Keratinocyte (primary cell): ENCODE measurements around the gene ABCA4. TPM values are rescaled to one million over a fixed set of nuclear protein-coding genes. Genes with fewer than 3 reads are reported as not detected.

Source experiments
- DNase-seq: peaks from one replicate; pipeline ENCODE4 v3.0.0-alpha.2; 2011; ENCODE audit warnings: low read depth, missing footprints, low spot score
- FAIRE-seq: peaks from 2 replicates; lab custom pipeline; 2011; peaks lifted over from hg19 to GRCh38; lab: Jason Lieb, UNC
- H2AFZ ChIP-seq: 2 replicates; pipeline ENCODE4 v1.6.0; 2012; ENCODE audit warnings: low read length, control low read depth, inconsistent platforms; ENCODE audit not compliant: control insufficient read depth
- H3K27ac ChIP-seq: 2 replicates; pipeline ENCODE4 v1.5.1; 2011; ENCODE audit warnings: low read length; ENCODE audit not compliant: control insufficient read depth, insufficient read depth
- H3K27me3 ChIP-seq: 3 replicates; pipeline ENCODE4 v1.6.0; 2011; ENCODE audit warnings: low read length; ENCODE audit not compliant: control insufficient read depth, insufficient read depth; ENCODE audit errors: extremely low read depth
- H3K36me3 ChIP-seq, 2 experiments: 2 replicates in 1 of 2; 3 replicates in 1 of 2; pipeline ENCODE4 v1.5.1; 2011; ENCODE audit warnings: low read length in 2 of 2, mild to moderate bottlenecking in 1 of 2; ENCODE audit not compliant: control insufficient read depth in 2 of 2, insufficient read depth in 2 of 2; ENCODE audit errors: extremely low read depth in 1 of 2
- H3K4me1 ChIP-seq: 3 replicates; pipeline ENCODE4 v1.5.1; 2011; ENCODE audit warnings: low read length; ENCODE audit not compliant: control insufficient read depth, insufficient read depth; ENCODE audit errors: extremely low read depth
- H3K4me2 ChIP-seq: 3 replicates; pipeline ENCODE4 v1.6.0; 2011; ENCODE audit warnings: low read depth, low read length; ENCODE audit not compliant: control insufficient read depth, insufficient read depth; ENCODE audit errors: extremely low read depth
- H3K4me3 ChIP-seq, 3 experiments: fragments of 200-600 bp in 1 of 3; sonication (generic) in 1 of 3; 2 replicates in 2 of 3; 3 replicates in 1 of 3; pipeline ENCODE4 v1.5.1; 2011 to 2016; ENCODE audit warnings: low read length in 3 of 3, mild to moderate bottlenecking in 3 of 3, control low read depth in 2 of 3, inconsistent platforms in 1 of 3, low read depth in 1 of 3, mixed read lengths in 1 of 3, mixed run types in 1 of 3, moderate library complexity in 1 of 3; ENCODE audit not compliant: control insufficient read depth in 2 of 3, insufficient read depth in 2 of 3; ENCODE audit errors: extremely low read depth in 1 of 3
- H3K79me2 ChIP-seq: 2 replicates; pipeline ENCODE4 v1.6.0; 2012; ENCODE audit warnings: low read length; ENCODE audit not compliant: control insufficient read depth, insufficient read depth
- H3K9ac ChIP-seq: 3 replicates; pipeline ENCODE4 v1.6.0; 2011; ENCODE audit warnings: low read length; ENCODE audit not compliant: control insufficient read depth, insufficient read depth; ENCODE audit errors: extremely low read depth
- H3K9me1 ChIP-seq: 3 replicates; pipeline ENCODE4 v1.6.0; 2011; ENCODE audit warnings: low read length; ENCODE audit not compliant: control insufficient read depth, insufficient read depth; ENCODE audit errors: extremely low read depth
- H3K9me3 ChIP-seq: 2 replicates; pipeline ENCODE4 v1.5.1; 2012; ENCODE audit warnings: low read depth, low read length; ENCODE audit not compliant: control insufficient read depth
- H4K20me1 ChIP-seq: 3 replicates; pipeline ENCODE4 v1.6.0; 2011; ENCODE audit warnings: low read length; ENCODE audit not compliant: control insufficient read depth, insufficient read depth; ENCODE audit errors: extremely low read depth
- EZH2 ChIP-seq: IDR thresholded peaks from one replicate; pipeline ENCODE4 v1.6.1; 2012; ENCODE audit warnings: inconsistent platforms, mild to moderate bottlenecking, low read length, moderate library complexity
- dilution Hi-C: fragments of 300-500 bp; cut with MboI; formaldehyde crosslinking; loops from one replicate; pipeline ENCODE4 v1.7.0; 2020; ENCODE audit warnings: low sequenced_read_pairs; ENCODE audit not compliant: extremely low pct_ligation_motif_present
- polyA plus RNA-seq, 5 experiments: library from polyadenylated mRNA; depleted of rRNA in 3 of 5; stranded (reverse) in 3 of 5; stranded (forward) in 1 of 5; unstranded in 1 of 5; fragments of >200 nt; gene quantifications; 1 replicate in 1 of 5; 2 replicates in 3 of 5; 3 replicates in 1 of 5; pipeline versions ENCODE4 v1.2.1 to v1.2.3, GENCODE V29; 2011 to 2012; ENCODE audit warnings: missing spikeins in 2 of 5, low read depth in 1 of 5, low replicate concordance in 1 of 5
- TF ChIP-seq, protein P1 (sequence below), 3 experiments: IDR thresholded peaks in 1 of 3; conservative IDR thresholded peaks in 1 of 3; optimal IDR thresholded peaks in 1 of 3; 2 replicates in 2 of 3; 3 replicates in 1 of 3; pipeline versions ENCODE3 to v1.5.1; 2011; ENCODE audit warnings: low read length in 3 of 3, mild to moderate bottlenecking in 3 of 3, moderate library complexity in 2 of 3, control low read depth in 1 of 3, inconsistent platforms in 1 of 3; ENCODE audit not compliant: insufficient read depth in 2 of 3; ENCODE audit errors: extremely low read depth in 1 of 3

ABCA4 gene
- polyA plus RNA-seq, 1 donor (not counting 4 experiments of a cell fraction or from before 2014, with no cell fraction given): 0.04 TPM

DNA sequence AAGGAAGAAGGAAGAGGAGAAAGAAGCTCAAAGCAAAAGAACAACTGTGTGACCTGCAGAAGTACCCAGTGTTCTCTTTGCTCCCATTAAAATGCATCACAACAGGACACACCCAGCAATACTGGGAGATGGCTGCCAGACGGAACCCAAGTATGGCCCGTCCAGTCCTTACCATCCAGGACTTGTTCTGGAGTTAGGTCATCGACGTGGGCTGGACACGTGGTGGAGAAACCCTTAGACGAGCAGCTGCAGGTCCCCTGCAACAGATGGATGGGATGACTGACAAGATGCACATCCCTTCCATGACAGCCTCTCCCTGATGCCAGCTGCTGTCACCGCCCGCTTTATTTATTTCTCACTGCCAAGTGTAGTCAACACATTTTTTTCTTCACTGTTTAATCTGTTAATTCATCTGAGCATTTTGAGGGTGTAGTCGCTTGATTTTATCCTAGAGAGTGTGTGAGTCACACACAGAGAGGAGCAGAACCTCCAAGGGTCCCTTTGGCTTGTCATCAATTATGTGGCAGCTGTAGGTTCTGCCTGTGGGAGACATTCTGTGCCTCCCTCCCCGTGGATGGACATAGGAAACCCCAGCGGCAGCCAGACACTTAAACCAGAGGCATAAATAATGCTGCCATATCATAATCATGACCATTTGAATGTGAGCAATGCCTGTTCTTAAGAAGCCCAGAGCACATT, 80.9 kb downstream of the ABCA4 start:
- Histone ChIP-seq H3K9me1 (no peaks in the 10 kb centered on the region), H3K79me2 (no peaks in the 10 kb centered on the region), H3K4me3 (no peak overlapping the region), H3K9ac (no peak overlapping the region), H4K20me1 (no peaks in the 10 kb centered on the region), H2AFZ (peak overlapping the region; percentile 36), H3K27me3 (no peaks in the 10 kb centered on the region), H3K36me3 (no peaks in the 10 kb centered on the region), H3K4me2 (peak overlapping the region; percentile 49), H3K9me3 (no peaks in the 10 kb centered on the region), H3K4me1 (peaks cover 18% of the 10 kb centered on the region), H3K27ac (no peak overlapping the region)
- DNase-seq (no peak), FAIRE-seq (no peak)
- dilution Hi-C loops: no loop called here
- no peak for TF ChIP-seq EZH2
- TF ChIP-seq, protein P1, sequence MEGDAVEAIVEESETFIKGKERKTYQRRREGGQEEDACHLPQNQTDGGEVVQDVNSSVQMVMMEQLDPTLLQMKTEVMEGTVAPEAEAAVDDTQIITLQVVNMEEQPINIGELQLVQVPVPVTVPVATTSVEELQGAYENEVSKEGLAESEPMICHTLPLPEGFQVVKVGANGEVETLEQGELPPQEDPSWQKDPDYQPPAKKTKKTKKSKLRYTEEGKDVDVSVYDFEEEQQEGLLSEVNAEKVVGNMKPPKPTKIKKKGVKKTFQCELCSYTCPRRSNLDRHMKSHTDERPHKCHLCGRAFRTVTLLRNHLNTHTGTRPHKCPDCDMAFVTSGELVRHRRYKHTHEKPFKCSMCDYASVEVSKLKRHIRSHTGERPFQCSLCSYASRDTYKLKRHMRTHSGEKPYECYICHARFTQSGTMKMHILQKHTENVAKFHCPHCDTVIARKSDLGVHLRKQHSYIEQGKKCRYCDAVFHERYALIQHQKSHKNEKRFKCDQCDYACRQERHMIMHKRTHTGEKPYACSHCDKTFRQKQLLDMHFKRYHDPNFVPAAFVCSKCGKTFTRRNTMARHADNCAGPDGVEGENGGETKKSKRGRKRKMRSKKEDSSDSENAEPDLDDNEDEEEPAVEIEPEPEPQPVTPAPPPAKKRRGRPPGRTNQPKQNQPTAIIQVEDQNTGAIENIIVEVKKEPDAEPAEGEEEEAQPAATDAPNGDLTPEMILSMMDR (optimal IDR thresholded peaks at IDR 0.05 in 1 of 3, IDR thresholded peaks at IDR 0.05 in 1 of 3, conservative IDR thresholded peaks at IDR 0.05 in 1 of 3; ENCODE audit: extremely low read depth in 1 of 3, insufficient read depth in 2 of 3, low read length in 3 of 3): no peak

DNA sequence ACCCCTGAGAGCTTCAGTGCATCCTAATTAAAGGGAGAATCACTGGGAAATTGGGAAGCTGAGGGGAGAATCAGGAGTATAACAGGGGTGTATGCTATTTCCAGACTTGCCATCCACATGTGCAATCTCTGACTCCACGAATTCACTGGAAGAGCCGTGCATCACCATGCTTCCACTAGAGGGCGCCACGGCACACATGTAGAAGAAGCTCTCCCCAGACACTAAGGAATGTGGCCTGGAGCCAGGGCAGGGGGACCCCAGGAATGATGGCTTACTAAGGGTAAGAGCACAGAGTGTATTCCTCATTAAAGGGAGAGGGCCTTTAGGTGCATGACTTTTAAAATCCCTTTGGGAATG, 81.5 kb downstream of the ABCA4 start:
- H3K79me2 ChIP-seq: no peaks in the 10 kb centered on the region
- DNase-seq: peak; percentile 55
- no peak overlapping the region for H3K27ac ChIP-seq
- no peaks in the 10 kb centered on the region for H3K36me3 ChIP-seq
- H4K20me1 ChIP-seq: no peaks in the 10 kb centered on the region
- no peaks in the 10 kb centered on the region for H3K9me1 ChIP-seq
- peaks cover 18% of the 10 kb centered on the region for H3K4me1 ChIP-seq
- H2AFZ ChIP-seq: peak overlapping the region; percentile 36
- dilution Hi-C loops: no loop called here
- peak overlapping the region; percentile 49 for H3K4me2 ChIP-seq
- no peaks in the 10 kb centered on the region for H3K27me3 ChIP-seq
- no peak overlapping the region for H3K9ac ChIP-seq
- peak; percentile 81 for FAIRE-seq
- H3K9me3 ChIP-seq: no peaks in the 10 kb centered on the region
- H3K4me3 ChIP-seq: no peak overlapping the region
- TF ChIP-seq, protein P1 (optimal IDR thresholded peaks at IDR 0.05 in 1 of 3, IDR thresholded peaks at IDR 0.05 in 1 of 3, conservative IDR thresholded peaks at IDR 0.05 in 1 of 3; ENCODE audit: extremely low read depth in 1 of 3, insufficient read depth in 2 of 3, low read length in 3 of 3): peak; percentile 88 to 99 (median 96)
- TF ChIP-seq EZH2: no peak
